Measurements from ENCODE around the gene KMT5B. TPM values are rescaled to one million over a fixed set of nuclear protein-coding genes. Genes with fewer than 3 reads are reported as not detected.

Gene KMT5B
- total RNA-seq, 4 donors from 2014 or later = 27.2 to 40.5 (median 33.3) TPM

DNA sequence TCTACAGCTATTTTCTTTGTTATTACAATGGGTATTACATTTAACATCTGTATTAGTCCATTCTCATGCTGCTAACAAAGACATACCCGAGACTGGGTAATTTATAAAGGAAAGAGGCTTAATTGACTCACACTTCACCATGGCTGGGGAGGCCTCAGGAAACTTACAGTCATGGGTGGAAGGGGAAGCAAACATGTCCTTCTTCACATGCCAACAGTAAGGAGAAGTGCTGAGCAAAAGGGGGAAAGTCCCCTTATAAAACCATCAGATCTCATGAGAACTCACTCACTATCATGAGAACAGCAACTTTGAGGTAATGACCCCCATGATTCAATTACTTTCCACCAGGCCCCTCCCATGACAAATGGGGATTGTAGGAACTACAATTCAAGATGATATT is 16.5 kb upstream of the KMT5B start:
- H3K9me3 ChIP-seq = no peaks in the 10 kb centered on the region
- H3K36me3 ChIP-seq = no peaks in the 10 kb centered on the region
- TF ChIP-seq POLR2A (IDR thresholded peaks at IDR 0.05) (no peak), POLR2AphosphoS5 (IDR thresholded peaks at IDR 0.05) (no peak), EP300 (IDR thresholded peaks at IDR 0.05) (no peak)
- TF ChIP-seq, protein P1, sequence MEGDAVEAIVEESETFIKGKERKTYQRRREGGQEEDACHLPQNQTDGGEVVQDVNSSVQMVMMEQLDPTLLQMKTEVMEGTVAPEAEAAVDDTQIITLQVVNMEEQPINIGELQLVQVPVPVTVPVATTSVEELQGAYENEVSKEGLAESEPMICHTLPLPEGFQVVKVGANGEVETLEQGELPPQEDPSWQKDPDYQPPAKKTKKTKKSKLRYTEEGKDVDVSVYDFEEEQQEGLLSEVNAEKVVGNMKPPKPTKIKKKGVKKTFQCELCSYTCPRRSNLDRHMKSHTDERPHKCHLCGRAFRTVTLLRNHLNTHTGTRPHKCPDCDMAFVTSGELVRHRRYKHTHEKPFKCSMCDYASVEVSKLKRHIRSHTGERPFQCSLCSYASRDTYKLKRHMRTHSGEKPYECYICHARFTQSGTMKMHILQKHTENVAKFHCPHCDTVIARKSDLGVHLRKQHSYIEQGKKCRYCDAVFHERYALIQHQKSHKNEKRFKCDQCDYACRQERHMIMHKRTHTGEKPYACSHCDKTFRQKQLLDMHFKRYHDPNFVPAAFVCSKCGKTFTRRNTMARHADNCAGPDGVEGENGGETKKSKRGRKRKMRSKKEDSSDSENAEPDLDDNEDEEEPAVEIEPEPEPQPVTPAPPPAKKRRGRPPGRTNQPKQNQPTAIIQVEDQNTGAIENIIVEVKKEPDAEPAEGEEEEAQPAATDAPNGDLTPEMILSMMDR (IDR thresholded peaks at IDR 0.05) = no peak
- H3K27ac ChIP-seq = no peak overlapping the region
- DNase-seq (ENCODE audit: low spot score in 2 of 2) = peak in 1 of 2 donors; percentile 8
- H3K4me1 ChIP-seq = no peaks in the 10 kb centered on the region
- H3K4me3 ChIP-seq = no peak overlapping the region
- WGBS = 87% methylated on average over 1 of the region's 1 CpG
- H3K27me3 ChIP-seq = no peaks in the 10 kb centered on the region

DNA sequence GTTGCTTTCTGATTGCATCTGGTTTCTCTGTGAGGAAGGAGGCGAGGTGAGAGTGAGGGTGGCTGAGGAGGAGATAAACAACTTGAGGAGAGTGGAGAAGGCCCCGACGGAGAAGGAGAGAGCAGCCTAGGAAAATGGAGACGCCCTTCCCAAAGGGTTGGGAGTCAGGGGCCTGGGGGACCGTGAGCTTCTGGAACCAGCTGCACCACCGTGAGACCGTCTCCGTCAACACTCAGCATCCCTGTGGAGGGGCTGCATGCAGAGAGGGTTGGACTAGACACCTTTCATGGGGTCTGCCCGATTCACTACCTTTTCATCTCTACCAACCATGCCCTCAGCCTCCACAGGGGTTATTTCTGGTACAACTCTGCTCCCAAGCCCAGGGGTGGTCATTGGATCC is 13.3 kb upstream of the KMT5B start:
- TF ChIP-seq POLR2AphosphoS5 (IDR thresholded peaks at IDR 0.05) (no peak), EP300 (IDR thresholded peaks at IDR 0.05) (no peak), POLR2A (IDR thresholded peaks at IDR 0.05) (no peak)
- Histone ChIP-seq H3K27me3 (no peaks in the 10 kb centered on the region), H3K36me3 (no peaks in the 10 kb centered on the region), H3K9me3 (no peaks in the 10 kb centered on the region), H3K27ac (no peak overlapping the region), H3K4me1 (no peaks in the 10 kb centered on the region), H3K4me3 (no peak overlapping the region)
- DNase-seq (ENCODE audit: low spot score in 2 of 2) = peak in 1 of 2 donors; percentile 57
- 91% methylated on average over 9 of the region's 9 CpGs for WGBS

DNA sequence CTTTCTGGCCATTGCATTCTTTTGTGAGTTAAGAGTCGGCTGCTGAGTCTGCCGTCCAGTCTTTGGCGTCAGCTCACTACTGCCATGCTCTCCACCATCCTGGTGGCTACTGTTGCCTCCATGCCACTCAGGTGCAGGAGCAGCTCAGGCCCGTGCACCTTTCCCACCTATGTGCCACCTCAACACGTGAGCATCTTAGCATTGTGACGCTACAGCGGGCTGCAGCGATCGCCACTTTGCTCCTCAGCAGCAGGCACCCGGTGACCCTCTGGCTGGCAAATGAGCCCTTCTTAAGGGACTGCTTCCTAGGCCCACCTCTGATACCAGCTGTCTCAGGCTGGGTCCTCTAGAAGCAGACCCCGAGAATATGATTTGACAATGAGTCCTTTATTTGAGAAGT is 11.5 kb upstream of the KMT5B start:
- no peaks in the 10 kb centered on the region for H3K27me3 ChIP-seq
- TF ChIP-seq POLR2AphosphoS5 (IDR thresholded peaks at IDR 0.05) (no peak), EP300 (IDR thresholded peaks at IDR 0.05) (no peak), POLR2A (IDR thresholded peaks at IDR 0.05) (no peak)
- TF ChIP-seq, protein P1 (IDR thresholded peaks at IDR 0.05) = no peak
- no peak overlapping the region for H3K27ac ChIP-seq
- peak in 1 of 2 donors; percentile 73 for DNase-seq (ENCODE audit: low spot score in 2 of 2)
- no peaks in the 10 kb centered on the region for H3K36me3 ChIP-seq
- no peak overlapping the region for H3K4me3 ChIP-seq
- H3K4me1 ChIP-seq = no peaks in the 10 kb centered on the region
- H3K9me3 ChIP-seq = no peaks in the 10 kb centered on the region
- 90% methylated on average over 10 of the region's 11 CpGs for WGBS

DNA sequence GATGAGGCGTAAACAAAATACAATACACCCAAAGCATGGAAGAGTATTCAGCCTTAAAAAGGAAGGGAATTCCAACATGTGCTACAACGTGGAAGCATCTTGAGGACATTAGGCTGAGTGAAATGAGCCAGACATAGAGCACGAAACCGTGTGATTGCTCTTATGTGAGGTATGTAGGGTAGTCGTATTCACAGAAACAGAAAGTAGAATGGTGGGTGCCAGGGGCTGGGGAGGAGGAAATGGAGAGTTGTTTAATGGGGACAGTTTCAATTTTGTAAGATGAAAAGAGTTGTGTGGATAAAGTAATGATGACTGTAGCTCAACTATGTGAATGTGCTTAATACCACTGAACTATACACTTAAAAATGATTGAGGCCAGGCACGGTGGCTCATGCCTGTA is 10.2 kb upstream of the KMT5B start:
- no peaks in the 10 kb centered on the region for H3K36me3 ChIP-seq
- DNase-seq (ENCODE audit: low spot score in 2 of 2) = no peak
- H3K27me3 ChIP-seq = no peaks in the 10 kb centered on the region
- TF ChIP-seq POLR2AphosphoS5 (IDR thresholded peaks at IDR 0.05) = no peak
- no peak for TF ChIP-seq POLR2A (IDR thresholded peaks at IDR 0.05)
- TF ChIP-seq EP300 (IDR thresholded peaks at IDR 0.05) = no peak
- TF ChIP-seq, protein P1 (IDR thresholded peaks at IDR 0.05) = no peak
- H3K9me3 ChIP-seq = no peaks in the 10 kb centered on the region
- no peak overlapping the region for H3K27ac ChIP-seq
- H3K4me3 ChIP-seq = no peak overlapping the region
- WGBS = 72% methylated on average over 6 of the region's 6 CpGs
- H3K4me1 ChIP-seq = no peaks in the 10 kb centered on the region

DNA sequence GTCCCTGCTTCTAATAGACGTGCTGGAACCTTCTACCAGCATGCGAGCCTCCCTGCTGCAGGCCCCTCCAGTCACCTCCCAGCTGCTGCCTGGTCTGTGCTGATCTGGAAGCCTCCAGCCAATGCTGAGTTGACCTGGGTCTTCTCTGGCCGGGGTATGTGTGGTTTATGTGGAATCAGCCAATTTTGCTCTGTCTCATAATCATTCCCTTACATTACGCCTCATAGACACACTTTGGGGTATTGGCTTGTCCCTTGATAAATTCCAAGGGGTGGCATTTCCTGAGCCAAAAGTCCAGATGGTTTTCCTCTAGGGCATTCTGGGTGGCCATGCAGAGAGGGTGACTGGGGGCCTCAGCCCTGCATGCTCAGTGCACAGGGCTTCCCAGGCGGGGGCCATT is 8.3 kb upstream of the KMT5B start:
- Histone ChIP-seq H3K27ac (no peak overlapping the region), H3K36me3 (no peaks in the 10 kb centered on the region), H3K4me1 (peaks cover under 1% of the 10 kb centered on the region), H3K4me3 (no peak overlapping the region), H3K9me3 (no peaks in the 10 kb centered on the region), H3K27me3 (no peaks in the 10 kb centered on the region)
- TF ChIP-seq EP300 (IDR thresholded peaks at IDR 0.05) (no peak), POLR2A (IDR thresholded peaks at IDR 0.05) (no peak), POLR2AphosphoS5 (IDR thresholded peaks at IDR 0.05) (no peak)
- TF ChIP-seq, protein P1 (IDR thresholded peaks at IDR 0.05) = no peak
- WGBS = 92% methylated on average over 4 of the region's 5 CpGs
- DNase-seq (ENCODE audit: low spot score in 2 of 2) = no peak
